Smooth muscle cell (in vitro differentiated cells): ENCODE results near the gene RAP1GAP2. TPM values are rescaled to one million over a fixed set of nuclear protein-coding genes. Genes with fewer than 3 reads are reported as not detected.

ENCODE experiments used
- DNase-seq: peaks from one replicate; lab custom pipeline; 2025; ENCODE audit not compliant: unreplicated experiment; lab: John Stamatoyannopoulos, UW
- H2AFZ ChIP-seq: fragments of 200-600 bp; sonication (generic); 2 replicates; pipeline ENCODE4 v1.6.0; 2016; ENCODE audit warnings: antibody characterized with exemption, low read depth, mild to moderate bottlenecking
- H3F3A ChIP-seq: fragments of 200-600 bp; sonication (generic); 2 replicates; pipeline ENCODE4 v1.6.0; 2017; ENCODE audit warnings: antibody characterized with exemption, low read depth
- H3K27ac ChIP-seq: fragments of 200-600 bp; sonication (generic); 2 replicates; pipeline ENCODE4 v1.5.1; 2016; ENCODE audit warnings: low read depth, mild to moderate bottlenecking
- H3K27me3 ChIP-seq: fragments of 200-600 bp; sonication (generic); 2 replicates; pipeline ENCODE4 v1.6.1; 2016; ENCODE audit warnings: low read depth, mild to moderate bottlenecking
- H3K36me3 ChIP-seq: fragments of 200-600 bp; sonication (generic); 2 replicates; pipeline ENCODE4 v1.5.1; 2016; ENCODE audit warnings: low read depth
- H3K4me1 ChIP-seq: fragments of 200-600 bp; sonication (generic); 2 replicates; pipeline ENCODE4 v1.5.1; 2016; ENCODE audit warnings: low read depth
- H3K4me2 ChIP-seq: fragments of 200-600 bp; sonication (generic); 2 replicates; pipeline ENCODE4 v1.6.0; 2016; ENCODE audit warnings: mild to moderate bottlenecking
- H3K4me3 ChIP-seq: fragments of 200-600 bp; sonication (generic); 2 replicates; pipeline ENCODE4 v1.5.1; 2016; ENCODE audit warnings: mild to moderate bottlenecking
- H3K79me2 ChIP-seq: fragments of 200-600 bp; sonication (generic); 2 replicates; pipeline ENCODE4 v1.6.0; 2016; ENCODE audit warnings: low read depth, mild to moderate bottlenecking
- H3K9ac ChIP-seq: fragments of 200-600 bp; sonication (generic); 2 replicates; pipeline ENCODE4 v1.6.0; 2016; ENCODE audit warnings: low read depth
- H3K9me3 ChIP-seq: fragments of 200-600 bp; sonication (generic); replicated peaks from 2 replicates; pipeline ENCODE4 v1.5.1; 2016; ENCODE audit warnings: low read depth
- H4K20me1 ChIP-seq: fragments of 200-600 bp; sonication (generic); 2 replicates; pipeline ENCODE4 v1.6.0; 2016; ENCODE audit warnings: low read depth
- CTCF ChIP-seq: fragments of 200-600 bp; sonication (generic); IDR thresholded peaks from 2 replicates; pipeline ENCODE4 v1.5.1; 2017; ENCODE audit warnings: borderline replicate concordance, mild to moderate bottlenecking, antibody characterized with exemption; ENCODE audit not compliant: insufficient read depth, poor library complexity, severe bottlenecking
- WGBS: methylation state at CpG from one replicate; pipeline ENCODE4 v1.1.7; 2016; ENCODE audit warnings: low lambda C conversion rate; 5-methylcytosine and 5-hydroxymethylcytosine counted together
- polyA plus RNA-seq: library from polyadenylated mRNA; unstranded; fragments of >200 nt; fragmentation: Nextera tagmentation; extraction: Ambion mirVana; gene quantifications from 2 replicates; pipeline ENCODE4 v1.2.1, GENCODE V29; 2016
- total RNA-seq: library from RNA; depleted of rRNA; stranded (reverse); fragments of >200 nt; gene quantifications from 2 replicates; pipeline ENCODE4 v1.2.3, GENCODE V29; 2014

The RAP1GAP2 gene
- total and polyA plus RNA-seq, 2 experiments from 2014 or later = 0.31 to 0.99 TPM

GRCh38 chr17:3017936-3018335 is 221.7 kb downstream of the RAP1GAP2 start:
- no peak for DNase-seq
- no peak for TF ChIP-seq CTCF
- H3K79me2 ChIP-seq = no peaks in the 10 kb centered on the region
- no peak overlapping the region for H3K9ac ChIP-seq
- H3K27me3 ChIP-seq = no peaks in the 10 kb centered on the region
- no peaks in the 10 kb centered on the region for H3K36me3 ChIP-seq
- H3K27ac ChIP-seq = no peak overlapping the region
- no peaks in the 10 kb centered on the region for H4K20me1 ChIP-seq
- H3F3A ChIP-seq = no peaks in the 10 kb centered on the region
- H3K4me2 ChIP-seq = no peak overlapping the region
- no peaks in the 10 kb centered on the region for H3K4me1 ChIP-seq
- H2AFZ ChIP-seq = no peak overlapping the region
- WGBS = over 99% methylated on average over 15 of the region's 15 CpGs
- H3K9me3 ChIP-seq = no peaks in the 10 kb centered on the region
- no peak overlapping the region for H3K4me3 ChIP-seq

- no peaks in the 10 kb centered on the region for H3K9me3 ChIP-seq
- H3F3A ChIP-seq = no peaks in the 10 kb centered on the region
- H3K27me3 ChIP-seq = no peaks in the 10 kb centered on the region
- H3K36me3 ChIP-seq = no peaks in the 10 kb centered on the region
- WGBS = 75% methylated on average over 9 of the region's 9 CpGs
- no peak for DNase-seq
- H3K9ac ChIP-seq = no peak overlapping the region
- no peak overlapping the region for H2AFZ ChIP-seq
- H3K27ac ChIP-seq = no peak overlapping the region
- H3K4me2 ChIP-seq = no peak overlapping the region
- H3K4me3 ChIP-seq = no peak overlapping the region
- H3K79me2 ChIP-seq = no peaks in the 10 kb centered on the region
- no peak for TF ChIP-seq CTCF
- H4K20me1 ChIP-seq = no peaks in the 10 kb centered on the region
- no peaks in the 10 kb centered on the region for H3K4me1 ChIP-seq
Measured at GRCh38 chr17:3019761-3020160, 223.5 kb downstream of the RAP1GAP2 start.

- Histone ChIP-seq H3K9ac (no peak overlapping the region), H3K4me1 (no peaks in the 10 kb centered on the region), H3K27ac (no peak overlapping the region), H3F3A (no peaks in the 10 kb centered on the region), H3K4me3 (no peak overlapping the region), H3K4me2 (no peak overlapping the region), H3K79me2 (no peaks in the 10 kb centered on the region), H3K9me3 (no peaks in the 10 kb centered on the region), H2AFZ (no peak overlapping the region), H3K27me3 (no peaks in the 10 kb centered on the region), H4K20me1 (no peaks in the 10 kb centered on the region), H3K36me3 (no peaks in the 10 kb centered on the region)
- WGBS = 99% methylated on average over 16 of the region's 16 CpGs
- DNase-seq = no peak
- no peak for TF ChIP-seq CTCF
Measured at GRCh38 chr17:3020381-3020780, 224.1 kb downstream of the RAP1GAP2 start.

- no peaks in the 10 kb centered on the region for H3F3A ChIP-seq
- H4K20me1 ChIP-seq = no peaks in the 10 kb centered on the region
- 95% methylated on average over 4 of the region's 4 CpGs for WGBS
- H3K27me3 ChIP-seq = no peaks in the 10 kb centered on the region
- DNase-seq = no peak
- H3K9ac ChIP-seq = no peak overlapping the region
- no peak overlapping the region for H2AFZ ChIP-seq
- H3K4me1 ChIP-seq = no peaks in the 10 kb centered on the region
- no peak overlapping the region for H3K27ac ChIP-seq
- no peaks in the 10 kb centered on the region for H3K79me2 ChIP-seq
- no peak overlapping the region for H3K4me2 ChIP-seq
- no peak for TF ChIP-seq CTCF
- H3K36me3 ChIP-seq = no peaks in the 10 kb centered on the region
- H3K4me3 ChIP-seq = no peak overlapping the region
- no peaks in the 10 kb centered on the region for H3K9me3 ChIP-seq
Measured at GRCh38 chr17:3022197-3022596, 226.0 kb downstream of the RAP1GAP2 start.
